PC-3 (cell line): ENCODE data around the gene FRMD5. TPM values are rescaled to one million over a fixed set of nuclear protein-coding genes. Genes with fewer than 3 reads are reported as not detected.

Experiments used
- ATAC-seq: fragments of 200-7000 bp; cut with Tn5 transposase; 2 replicates; pipeline ENCODE4 v1.9.1; 2020; ENCODE audit warnings: mild to moderate bottlenecking, moderate library complexity
- BruUV-seq: library from RNA; stranded (reverse); fragments of 400-500 nt; replicated peaks from 2 replicates; lab custom pipeline; 2021; lab: Mats Ljungman, UMichigan
- CTCF ChIA-PET: fragments of 300-600 bp; sonication (Branson Sonifier 250); formaldehyde crosslinking; loops from one replicate; lab custom pipeline; 2022; ENCODE audit warnings: antibody characterized with exemption; lab: Charles Lee
- POLR2A ChIA-PET: fragments of 300-600 bp; sonication (Branson Sonifier 250); formaldehyde crosslinking; loops from one replicate; lab custom pipeline; 2022; ENCODE audit warnings: antibody characterized with exemption; ENCODE audit not compliant: unreplicated experiment; lab: Charles Lee
- DNase-seq: peaks from one replicate; pipeline ENCODE4 v3.0.0-alpha.2; 2015
- H2AFZ ChIP-seq: fragments of 300-600 bp; sonication (generic); 2 replicates; pipeline ENCODE4 v1.6.0; 2016; ENCODE audit warnings: antibody characterized with exemption, low read length
- H3F3A ChIP-seq: fragments of 300-600 bp; sonication (generic); one replicate; pipeline ENCODE4 v1.6.0; 2017; ENCODE audit warnings: antibody characterized with exemption, low read length, control low read depth, mild to moderate bottlenecking; ENCODE audit not compliant: unreplicated experiment
- H3K27ac ChIP-seq: fragments of 300-600 bp; sonication (generic); 2 replicates; pipeline ENCODE4 v1.5.1; 2016; ENCODE audit warnings: mild to moderate bottlenecking, low read length
- H3K27me3 ChIP-seq: fragments of 300-600 bp; sonication (generic); 2 replicates; pipeline ENCODE4 v1.6.1; 2016; ENCODE audit warnings: low read length, mixed read lengths
- H3K36me3 ChIP-seq: fragments of 300-600 bp; sonication (generic); 2 replicates; pipeline ENCODE4 v1.6.1; 2016; ENCODE audit warnings: low read depth, mixed run types, low read length, mixed read lengths
- H3K4me1 ChIP-seq: fragments of 300-600 bp; sonication (generic); 2 replicates; pipeline ENCODE4 v1.5.1; 2016; ENCODE audit warnings: low read length; ENCODE audit not compliant: insufficient read depth
- H3K4me2 ChIP-seq: fragments of 300-600 bp; sonication (generic); 2 replicates; pipeline ENCODE4 v1.6.0; 2016; ENCODE audit warnings: low read length
- H3K4me3 ChIP-seq: fragments of 300-600 bp; sonication (generic); 2 replicates; pipeline ENCODE4 v1.5.1; 2016; ENCODE audit warnings: mild to moderate bottlenecking, low read length, mixed read lengths
- H3K79me2 ChIP-seq: fragments of 300-600 bp; sonication (generic); 2 replicates; pipeline ENCODE4 v1.6.1; 2017; ENCODE audit warnings: low read length, mixed read lengths
- H3K9ac ChIP-seq: fragments of 300-600 bp; sonication (generic); 2 replicates; pipeline ENCODE4 v1.6.0; 2016; ENCODE audit warnings: mild to moderate bottlenecking, low read length
- H3K9me2 ChIP-seq: fragments of 300-600 bp; sonication (generic); replicated peaks from 2 replicates; pipeline ENCODE4 v1.6.1; 2016; ENCODE audit warnings: mixed run types, low read length, mixed read lengths
- H3K9me3 ChIP-seq: fragments of 300-600 bp; sonication (generic); 2 replicates; pipeline ENCODE4 v1.6.1; 2016; ENCODE audit warnings: low read length, mixed read lengths
- H4K20me1 ChIP-seq: fragments of 300-600 bp; sonication (generic); 2 replicates; pipeline ENCODE4 v1.6.1; 2016; ENCODE audit warnings: low read length, mixed read lengths
- EZH2 ChIP-seq: fragments of 300-600 bp; sonication (generic); IDR thresholded peaks from one replicate; pipeline ENCODE4 v1.6.1; 2017; ENCODE audit warnings: antibody characterized with exemption, mild to moderate bottlenecking, low read length; ENCODE audit not compliant: unreplicated experiment
- EZH2phosphoT487 ChIP-seq: fragments of 300-600 bp; sonication (generic); IDR thresholded peaks from 2 replicates; pipeline ENCODE4 v1.6.1; 2018; ENCODE audit warnings: mild to moderate bottlenecking, antibody characterized with exemption, low read length, borderline replicate concordance
- intact Hi-C: fragments of 100-400 bp; cut with micrococcal nuclease; formaldehyde crosslinking; loops from 2 replicates; pipeline ENCODE4 v1.9.0; 2023
- total RNA-seq: library from RNA; depleted of rRNA; stranded (reverse); fragments of >200 nt; gene quantifications from 2 replicates; pipeline ENCODE4 v1.2.3, GENCODE V29; 2014
- TF ChIP-seq, protein P1 (sequence below): fragments of 300-600 bp; sonication (generic); conservative IDR thresholded peaks from 2 replicates; pipeline ENCODE4 v1.5.1; 2017; ENCODE audit warnings: antibody characterized with exemption, low read depth, mild to moderate bottlenecking, low read length

FRMD5 gene
- total RNA-seq, 1 experiment from 2014 or later: 8.7 TPM

DNA sequence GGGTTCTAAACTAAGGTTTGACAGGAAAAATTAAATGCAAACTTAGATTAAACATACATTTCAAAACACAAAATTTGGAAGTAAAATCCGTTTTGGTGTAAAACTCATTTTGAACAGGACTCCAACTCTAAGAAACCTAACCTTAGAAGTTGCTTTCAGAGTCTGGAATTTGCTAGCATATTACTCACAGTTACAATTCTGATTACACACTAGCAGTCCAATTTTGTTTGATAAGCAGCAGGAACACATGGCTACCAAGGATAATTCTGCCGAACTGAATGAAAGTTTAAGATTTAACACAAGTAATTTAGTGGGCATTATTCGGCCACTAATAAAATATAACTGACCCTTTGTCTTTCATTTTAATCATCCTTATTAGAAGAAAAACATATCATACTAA, 49.6 kb downstream of the FRMD5 start:
- TF ChIP-seq EZH2 (no peak), EZH2phosphoT487 (no peak)
- TF ChIP-seq, protein P1, sequence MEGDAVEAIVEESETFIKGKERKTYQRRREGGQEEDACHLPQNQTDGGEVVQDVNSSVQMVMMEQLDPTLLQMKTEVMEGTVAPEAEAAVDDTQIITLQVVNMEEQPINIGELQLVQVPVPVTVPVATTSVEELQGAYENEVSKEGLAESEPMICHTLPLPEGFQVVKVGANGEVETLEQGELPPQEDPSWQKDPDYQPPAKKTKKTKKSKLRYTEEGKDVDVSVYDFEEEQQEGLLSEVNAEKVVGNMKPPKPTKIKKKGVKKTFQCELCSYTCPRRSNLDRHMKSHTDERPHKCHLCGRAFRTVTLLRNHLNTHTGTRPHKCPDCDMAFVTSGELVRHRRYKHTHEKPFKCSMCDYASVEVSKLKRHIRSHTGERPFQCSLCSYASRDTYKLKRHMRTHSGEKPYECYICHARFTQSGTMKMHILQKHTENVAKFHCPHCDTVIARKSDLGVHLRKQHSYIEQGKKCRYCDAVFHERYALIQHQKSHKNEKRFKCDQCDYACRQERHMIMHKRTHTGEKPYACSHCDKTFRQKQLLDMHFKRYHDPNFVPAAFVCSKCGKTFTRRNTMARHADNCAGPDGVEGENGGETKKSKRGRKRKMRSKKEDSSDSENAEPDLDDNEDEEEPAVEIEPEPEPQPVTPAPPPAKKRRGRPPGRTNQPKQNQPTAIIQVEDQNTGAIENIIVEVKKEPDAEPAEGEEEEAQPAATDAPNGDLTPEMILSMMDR: no peak
- no peak overlapping the region for H2AFZ ChIP-seq
- ChIA-PET POLR2A (no interaction called here), CTCF (no interaction called here)
- no TSS peak for BruUV-seq
- no peaks in the 10 kb centered on the region for H3K9me2 ChIP-seq
- no peak overlapping the region for H3K4me2 ChIP-seq
- intact Hi-C loops: no loop called here
- no peaks in the 10 kb centered on the region for H3K9me3 ChIP-seq
- H3K27me3 ChIP-seq: no peaks in the 10 kb centered on the region
- DNase-seq (no peak), ATAC-seq (no peak)
- no peak overlapping the region for H3K27ac ChIP-seq
- peaks cover 24% of the 10 kb centered on the region for H3K4me1 ChIP-seq
- no peak overlapping the region for H3K9ac ChIP-seq
- no peak overlapping the region for H3K4me3 ChIP-seq
- peaks cover 6% of the 10 kb centered on the region; the same call in 1 of the 2 replicates for H3K79me2 ChIP-seq
- peaks cover 5% of the 10 kb centered on the region for H3F3A ChIP-seq
- H4K20me1 ChIP-seq: no peaks in the 10 kb centered on the region
- no peaks in the 10 kb centered on the region for H3K36me3 ChIP-seq

DNA sequence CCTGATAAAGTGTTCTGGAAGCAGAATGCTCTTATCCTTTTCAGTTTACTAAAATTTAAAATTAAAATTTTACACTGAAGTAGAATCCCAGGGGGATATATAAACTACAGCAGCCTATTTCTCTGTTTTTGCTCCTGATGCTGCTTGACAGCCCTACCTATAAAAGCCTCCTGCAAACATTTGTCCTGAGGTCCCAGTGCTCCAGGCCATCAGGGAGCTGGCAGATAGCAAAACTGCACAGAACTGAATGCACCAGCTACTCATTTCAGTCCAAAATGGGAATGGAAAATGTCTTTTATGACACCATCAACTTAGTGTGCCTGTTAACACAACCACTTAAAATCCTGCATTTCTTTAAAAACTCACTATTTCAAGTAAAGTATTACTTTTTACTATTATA, 50.1 kb downstream of the FRMD5 start:
- Histone ChIP-seq H3K27ac (no peak overlapping the region), H3K4me2 (no peak overlapping the region), H2AFZ (no peak overlapping the region), H4K20me1 (no peaks in the 10 kb centered on the region), H3K27me3 (no peaks in the 10 kb centered on the region), H3K9me2 (no peaks in the 10 kb centered on the region), H3K4me1 (peaks cover 19% of the 10 kb centered on the region), H3K79me2 (peaks cover 6% of the 10 kb centered on the region; the same call in 1 of the 2 replicates), H3K9me3 (no peaks in the 10 kb centered on the region), H3K4me3 (no peak overlapping the region), H3F3A (peaks cover 5% of the 10 kb centered on the region), H3K9ac (no peak overlapping the region), H3K36me3 (no peaks in the 10 kb centered on the region)
- POLR2A ChIA-PET: interaction anchor here (0.6 kb wide), 1 partner anchor 28 kb away, joined by 5 read pairs; no protein-coding TSS in a partner anchor
- TF ChIP-seq, protein P1: no peak
- TF ChIP-seq EZH2 (no peak), EZH2phosphoT487 (no peak)
- BruUV-seq: no TSS peak
- intact Hi-C loops: no loop called here
- CTCF ChIA-PET: no interaction called here
- ATAC-seq (no peak), DNase-seq (no peak)

DNA sequence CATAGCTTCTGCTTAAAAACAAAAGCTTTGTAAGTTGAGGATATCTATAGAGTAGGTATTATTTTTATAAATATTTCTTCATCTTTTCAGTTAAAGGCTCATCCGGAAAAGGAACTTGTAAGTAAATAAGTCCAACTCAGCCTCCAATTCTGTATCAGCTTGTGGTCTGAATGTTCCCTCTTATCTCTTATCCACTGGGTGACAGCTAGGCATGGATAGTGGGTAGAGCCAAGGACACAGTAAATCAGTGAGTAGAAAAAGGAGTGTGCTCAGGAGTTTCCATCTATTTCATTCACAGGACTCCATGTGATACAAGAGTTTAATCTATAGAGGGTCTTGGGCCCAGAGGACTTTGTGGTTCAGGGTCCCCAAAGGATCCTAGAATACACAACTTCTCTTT, 50.9 kb downstream of the FRMD5 start:
- TF ChIP-seq EZH2 (no peak), EZH2phosphoT487 (no peak)
- TF ChIP-seq, protein P1: no peak
- POLR2A ChIA-PET: no interaction called here

More for the DNA sequence above, 50.9 kb downstream of the FRMD5 start:
- DNase-seq: no peak
- Histone ChIP-seq H3K79me2 (no peaks in the 10 kb centered on the region), H3F3A (peaks cover 5% of the 10 kb centered on the region), H3K9me3 (no peaks in the 10 kb centered on the region), H4K20me1 (no peaks in the 10 kb centered on the region), H3K4me1 (peaks cover 11% of the 10 kb centered on the region), H3K9me2 (no peaks in the 10 kb centered on the region), H3K4me2 (no peak overlapping the region), H3K4me3 (no peak overlapping the region), H2AFZ (no peak overlapping the region), H3K9ac (no peak overlapping the region), H3K36me3 (no peaks in the 10 kb centered on the region), H3K27me3 (no peaks in the 10 kb centered on the region), H3K27ac (no peak overlapping the region)
- intact Hi-C loops: no loop called here
- CTCF ChIA-PET: interaction anchor here (0.8 kb wide), 1 partner anchor 10 kb away, joined by 8 read pairs; no protein-coding TSS in a partner anchor
- no peak for ATAC-seq
- BruUV-seq: no TSS peak
